Neural progenitor cell (in vitro differentiated cells): ENCODE measurements around the gene DDHD1.

ENCODE experiments used
- EZH2phosphoT487 ChIP-seq: fragments of 200-600 bp; sonication (generic); IDR thresholded peaks from 2 replicates; pipeline ENCODE4 v1.6.1; 2017; ENCODE audit warnings: antibody characterized with exemption
- TF ChIP-seq, protein P1 (sequence below): fragments of 200-600 bp; sonication (generic); IDR thresholded peaks from 2 replicates; pipeline ENCODE4 v1.5.1; 2017; ENCODE audit warnings: antibody characterized with exemption, mild to moderate bottlenecking

GRCh38 chr14:53022593-53022992, 130.5 kb downstream of the DDHD1 start:
- TF ChIP-seq, protein P1, sequence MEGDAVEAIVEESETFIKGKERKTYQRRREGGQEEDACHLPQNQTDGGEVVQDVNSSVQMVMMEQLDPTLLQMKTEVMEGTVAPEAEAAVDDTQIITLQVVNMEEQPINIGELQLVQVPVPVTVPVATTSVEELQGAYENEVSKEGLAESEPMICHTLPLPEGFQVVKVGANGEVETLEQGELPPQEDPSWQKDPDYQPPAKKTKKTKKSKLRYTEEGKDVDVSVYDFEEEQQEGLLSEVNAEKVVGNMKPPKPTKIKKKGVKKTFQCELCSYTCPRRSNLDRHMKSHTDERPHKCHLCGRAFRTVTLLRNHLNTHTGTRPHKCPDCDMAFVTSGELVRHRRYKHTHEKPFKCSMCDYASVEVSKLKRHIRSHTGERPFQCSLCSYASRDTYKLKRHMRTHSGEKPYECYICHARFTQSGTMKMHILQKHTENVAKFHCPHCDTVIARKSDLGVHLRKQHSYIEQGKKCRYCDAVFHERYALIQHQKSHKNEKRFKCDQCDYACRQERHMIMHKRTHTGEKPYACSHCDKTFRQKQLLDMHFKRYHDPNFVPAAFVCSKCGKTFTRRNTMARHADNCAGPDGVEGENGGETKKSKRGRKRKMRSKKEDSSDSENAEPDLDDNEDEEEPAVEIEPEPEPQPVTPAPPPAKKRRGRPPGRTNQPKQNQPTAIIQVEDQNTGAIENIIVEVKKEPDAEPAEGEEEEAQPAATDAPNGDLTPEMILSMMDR, result no peak
- TF ChIP-seq EZH2phosphoT487, result no peak
